Loucy (cell line): Measurements from ENCODE around the gene SMC3.

Experiments used
- CTCF ChIP-seq: fragments of 200-600 bp; sonication (generic); conservative IDR thresholded peaks from 2 replicates; pipeline ENCODE4 v1.5.1; 2014; ENCODE audit warnings: mild to moderate bottlenecking, antibody characterized with exemption, low read length
- EZH2phosphoT487 ChIP-seq: fragments of 200-600 bp; IDR thresholded peaks from 2 replicates; pipeline ENCODE4 v1.6.1; 2018; ENCODE audit warnings: antibody characterized with exemption, mild to moderate bottlenecking, moderate library complexity, borderline replicate concordance

- TF ChIP-seq CTCF (no peak), EZH2phosphoT487 (no peak)
Measured at GRCh38 chr10:110548002-110548401, 19.5 kb upstream of the SMC3 start.
